ENCODE data around the gene ARHGAP10.

GRCh38 chr4:147749811-147750321 lies 18.0 kb downstream of the ARHGAP10 start:
- TF ChIP-seq EZH2 (IDR thresholded peaks at IDR 0.05; ENCODE audit: low read length, unreplicated experiment) (no peak), CTCF (conservative IDR thresholded peaks at IDR 0.05; ENCODE audit: low read depth, low read length) (no peak), EZH2phosphoT487 (IDR thresholded peaks at IDR 0.05; ENCODE audit: borderline replicate concordance, low read length) (no peak)
